CD4-positive, alpha-beta T cell treated with Interleukin-21 for 1 hour (primary cell): ENCODE measurements around the gene ZFHX3.
"Not testable (repeated sequence)": the region's sequence is repeated elsewhere in the genome, so short reads cannot be mapped to it uniquely, and the experiment has no call there.

Experiments
- DNase-seq: peaks from one replicate; pipeline ENCODE4 v3.0.0-alpha.2; 2020

The ZFHX3 gene

GRCh38 chr16:72992142-72992601 lies 55.8 kb downstream of the ZFHX3 start:
- DNase-seq = no peak

GRCh38 chr16:72991644-72992043 lies 56.3 kb downstream of the ZFHX3 start:
- DNase-seq = no peak

GRCh38 chr16:72991211-72991610 lies 56.7 kb downstream of the ZFHX3 start:
- DNase-seq = no peak

GRCh38 chr16:72990571-72990970 lies 57.4 kb downstream of the ZFHX3 start:
- no peak for DNase-seq

- no peak for DNase-seq
These were observed 58.1 kb downstream of the ZFHX3 start for GRCh38 chr16:72989579-72990551.

GRCh38 chr16:72989203-72989578 lies 58.7 kb downstream of the ZFHX3 start:
- DNase-seq = not testable (repeated sequence)

GRCh38 chr16:72988569-72988968 lies 59.4 kb downstream of the ZFHX3 start:
- DNase-seq = no peak

GRCh38 chr16:72987480-72987901 lies 60.4 kb downstream of the ZFHX3 start:
- DNase-seq = no peak

- DNase-seq = no peak
These were observed 61.9 kb downstream of the ZFHX3 start for GRCh38 chr16:72985995-72986394.

GRCh38 chr16:72985148-72985941 lies 62.6 kb downstream of the ZFHX3 start:
- DNase-seq = no peak

- no peak for DNase-seq
These were observed 64.1 kb downstream of the ZFHX3 start for GRCh38 chr16:72983728-72984350.

- no peak for DNase-seq
These were observed 64.7 kb downstream of the ZFHX3 start for GRCh38 chr16:72983241-72983640.

GRCh38 chr16:72979974-72980373 lies 68.0 kb downstream of the ZFHX3 start:
- DNase-seq = no peak

- DNase-seq = no peak
These were observed 69.7 kb downstream of the ZFHX3 start for GRCh38 chr16:72978212-72978611.

- DNase-seq = no peak
These were observed 70.8 kb downstream of the ZFHX3 start for GRCh38 chr16:72977127-72977526.

GRCh38 chr16:72976438-72977064 lies 71.4 kb downstream of the ZFHX3 start:
- no peak for DNase-seq

GRCh38 chr16:72975809-72976437 lies 72.0 kb downstream of the ZFHX3 start:
- no peak for DNase-seq

GRCh38 chr16:72974142-72974769 lies 73.7 kb downstream of the ZFHX3 start:
- no peak for DNase-seq

- DNase-seq = no peak
These were observed 74.9 kb downstream of the ZFHX3 start for GRCh38 chr16:72972878-72973571.

GRCh38 chr16:72971370-72971769 lies 76.6 kb downstream of the ZFHX3 start:
- no peak for DNase-seq

- no peak for DNase-seq
These were observed 77.3 kb downstream of the ZFHX3 start for GRCh38 chr16:72970656-72971055.
